HG03378 (cell line): ENCODE data around the gene SMOC2.
"Not testable (repeated sequence)": the region's sequence is repeated elsewhere in the genome, so short reads cannot be mapped to it uniquely, and the experiment has no call there.

Experiments
- ATAC-seq: cut with Tn5 transposase; IDR thresholded peaks from one replicate; pipeline ENCODE4 v1.9.1; 2021; ENCODE audit warnings: mild to moderate bottlenecking, moderate library complexity; ENCODE audit not compliant: unreplicated experiment

Gene SMOC2

GRCh38 chr6:168674595-168674994 lies 233.6 kb downstream of the SMOC2 start:
- no peak for ATAC-seq

- no peak for ATAC-seq
These were observed 234.4 kb downstream of the SMOC2 start for GRCh38 chr6:168675375-168675774.

GRCh38 chr6:168675933-168676551 lies 235.1 kb downstream of the SMOC2 start:
- no peak for ATAC-seq

- ATAC-seq = no peak
These were observed 235.8 kb downstream of the SMOC2 start for GRCh38 chr6:168676552-168677322.

GRCh38 chr6:168677323-168677781 lies 236.4 kb downstream of the SMOC2 start:
- ATAC-seq = not testable (repeated sequence)

- no peak for ATAC-seq
These were observed 237.1 kb downstream of the SMOC2 start for GRCh38 chr6:168678077-168678476.

- no peak for ATAC-seq
These were observed 237.6 kb downstream of the SMOC2 start for GRCh38 chr6:168678588-168678987.

- ATAC-seq = no peak
These were observed 240.8 kb downstream of the SMOC2 start for GRCh38 chr6:168681748-168682147.

GRCh38 chr6:168683621-168684020 lies 242.6 kb downstream of the SMOC2 start:
- ATAC-seq = no peak

- no peak for ATAC-seq
These were observed 243.5 kb downstream of the SMOC2 start for GRCh38 chr6:168684471-168684870.

GRCh38 chr6:168684906-168685305 lies 243.9 kb downstream of the SMOC2 start:
- no peak for ATAC-seq

- no peak for ATAC-seq
These were observed 245.2 kb downstream of the SMOC2 start for GRCh38 chr6:168686029-168686738.

- no peak for ATAC-seq
These were observed 246.1 kb downstream of the SMOC2 start for GRCh38 chr6:168686831-168687730.

GRCh38 chr6:168690271-168690670 lies 249.3 kb downstream of the SMOC2 start:
- no peak for ATAC-seq

- ATAC-seq = no peak
These were observed 250.8 kb downstream of the SMOC2 start for GRCh38 chr6:168691774-168692173.

GRCh38 chr6:168692193-168692914 lies 251.4 kb downstream of the SMOC2 start:
- ATAC-seq = no peak

- ATAC-seq = not testable (repeated sequence)
These were observed 251.9 kb downstream of the SMOC2 start for GRCh38 chr6:168692915-168693257.

- not testable (repeated sequence) for ATAC-seq
These were observed 253.8 kb downstream of the SMOC2 start for GRCh38 chr6:168694797-168695196.

GRCh38 chr6:168695701-168696100 lies 254.7 kb downstream of the SMOC2 start:
- no peak for ATAC-seq

- no peak for ATAC-seq
These were observed 257.9 kb downstream of the SMOC2 start for GRCh38 chr6:168698923-168699322.
